ENCODE results near the gene CDH6. TPM values are rescaled to one million over a fixed set of nuclear protein-coding genes. Genes with fewer than 3 reads are reported as not detected.

CDH6 gene
- polyA plus RNA-seq, 1 of the 3 experiments (the other 2 are of a cell fraction), result 1.1 TPM

DNA sequence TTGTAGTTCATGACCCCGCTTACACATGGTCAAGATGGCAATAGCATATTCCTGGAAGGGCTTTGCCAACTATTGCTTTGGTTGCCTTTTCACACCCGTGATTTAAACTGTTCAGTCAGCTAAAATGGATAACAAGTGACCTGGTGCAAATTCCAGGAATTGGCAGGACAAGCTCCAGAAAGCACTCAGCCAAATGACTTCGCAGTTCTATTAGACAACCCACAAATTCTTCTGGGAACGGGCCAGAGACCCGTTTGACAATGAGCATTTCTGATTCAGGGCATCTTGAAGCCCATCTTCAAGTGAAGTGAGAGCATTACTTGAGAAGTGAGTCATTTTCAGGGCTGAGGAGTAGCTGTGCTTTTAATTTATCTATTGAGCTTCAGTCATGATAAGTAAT, 173.5 kb downstream of the CDH6 start (continued):
- TF ChIP-seq, protein P1, sequence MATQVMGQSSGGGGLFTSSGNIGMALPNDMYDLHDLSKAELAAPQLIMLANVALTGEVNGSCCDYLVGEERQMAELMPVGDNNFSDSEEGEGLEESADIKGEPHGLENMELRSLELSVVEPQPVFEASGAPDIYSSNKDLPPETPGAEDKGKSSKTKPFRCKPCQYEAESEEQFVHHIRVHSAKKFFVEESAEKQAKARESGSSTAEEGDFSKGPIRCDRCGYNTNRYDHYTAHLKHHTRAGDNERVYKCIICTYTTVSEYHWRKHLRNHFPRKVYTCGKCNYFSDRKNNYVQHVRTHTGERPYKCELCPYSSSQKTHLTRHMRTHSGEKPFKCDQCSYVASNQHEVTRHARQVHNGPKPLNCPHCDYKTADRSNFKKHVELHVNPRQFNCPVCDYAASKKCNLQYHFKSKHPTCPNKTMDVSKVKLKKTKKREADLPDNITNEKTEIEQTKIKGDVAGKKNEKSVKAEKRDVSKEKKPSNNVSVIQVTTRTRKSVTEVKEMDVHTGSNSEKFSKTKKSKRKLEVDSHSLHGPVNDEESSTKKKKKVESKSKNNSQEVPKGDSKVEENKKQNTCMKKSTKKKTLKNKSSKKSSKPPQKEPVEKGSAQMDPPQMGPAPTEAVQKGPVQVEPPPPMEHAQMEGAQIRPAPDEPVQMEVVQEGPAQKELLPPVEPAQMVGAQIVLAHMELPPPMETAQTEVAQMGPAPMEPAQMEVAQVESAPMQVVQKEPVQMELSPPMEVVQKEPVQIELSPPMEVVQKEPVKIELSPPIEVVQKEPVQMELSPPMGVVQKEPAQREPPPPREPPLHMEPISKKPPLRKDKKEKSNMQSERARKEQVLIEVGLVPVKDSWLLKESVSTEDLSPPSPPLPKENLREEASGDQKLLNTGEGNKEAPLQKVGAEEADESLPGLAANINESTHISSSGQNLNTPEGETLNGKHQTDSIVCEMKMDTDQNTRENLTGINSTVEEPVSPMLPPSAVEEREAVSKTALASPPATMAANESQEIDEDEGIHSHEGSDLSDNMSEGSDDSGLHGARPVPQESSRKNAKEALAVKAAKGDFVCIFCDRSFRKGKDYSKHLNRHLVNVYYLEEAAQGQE (IDR thresholded peaks at IDR 0.05; ENCODE audit: low read depth, low read length), result peak; percentile 18; the same call in 1 of the 2 replicates
- TF ChIP-seq RAD21 (IDR thresholded peaks at IDR 0.05; ENCODE audit: low read length) (no peak), RXRA (IDR thresholded peaks at IDR 0.05; ENCODE audit: borderline replicate concordance, low read depth) (peak; percentile 87), FOXM1 (IDR thresholded peaks at IDR 0.05; ENCODE audit: low read depth) (peak; percentile 23; the same call in 1 of the 2 replicates)

DNA sequence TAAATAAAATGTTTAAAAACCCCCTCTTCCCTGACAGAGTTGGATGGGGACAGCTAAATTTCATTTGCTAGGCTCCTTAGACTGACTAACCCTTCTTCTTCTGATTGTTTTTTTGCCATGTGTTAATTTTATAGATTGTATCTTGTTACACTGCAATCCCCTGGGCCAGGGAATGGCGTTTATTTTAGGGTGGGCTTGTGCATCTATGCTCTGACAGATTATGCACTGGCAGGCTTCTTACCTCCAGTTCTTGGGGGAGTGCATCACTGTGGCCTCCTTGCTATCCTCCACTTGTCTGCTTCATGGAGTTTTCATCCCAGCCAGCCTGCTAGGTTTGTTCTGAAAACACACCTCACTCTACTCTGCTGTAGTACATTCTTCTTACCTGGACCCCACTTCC, 178.6 kb downstream of the CDH6 start:
- no peaks in the 10 kb centered on the region for H3K9me2 ChIP-seq
- H4K20me1 ChIP-seq (ENCODE audit: insufficient read depth), result no peaks in the 10 kb centered on the region
- no peak overlapping the region for H3K9ac ChIP-seq
- DNase-seq, result no peak
- H3K4me2 ChIP-seq, result no peak overlapping the region
- TF ChIP-seq MEF2A (IDR thresholded peaks at IDR 0.05; ENCODE audit: borderline replicate concordance, low read depth), result no peak
- no peak for TF ChIP-seq NFIC (IDR thresholded peaks at IDR 0.05; ENCODE audit: borderline replicate concordance)
- TF ChIP-seq, protein P2, sequence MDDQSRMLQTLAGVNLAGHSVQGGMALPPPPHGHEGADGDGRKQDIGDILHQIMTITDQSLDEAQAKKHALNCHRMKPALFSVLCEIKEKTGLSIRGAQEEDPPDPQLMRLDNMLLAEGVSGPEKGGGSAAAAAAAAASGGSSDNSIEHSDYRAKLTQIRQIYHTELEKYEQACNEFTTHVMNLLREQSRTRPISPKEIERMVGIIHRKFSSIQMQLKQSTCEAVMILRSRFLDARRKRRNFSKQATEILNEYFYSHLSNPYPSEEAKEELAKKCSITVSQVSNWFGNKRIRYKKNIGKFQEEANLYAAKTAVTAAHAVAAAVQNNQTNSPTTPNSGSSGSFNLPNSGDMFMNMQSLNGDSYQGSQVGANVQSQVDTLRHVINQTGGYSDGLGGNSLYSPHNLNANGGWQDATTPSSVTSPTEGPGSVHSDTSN (IDR thresholded peaks at IDR 0.05), result no peak
- TF ChIP-seq RXRA (IDR thresholded peaks at IDR 0.05; ENCODE audit: borderline replicate concordance, low read depth), result no peak
- no peak for TF ChIP-seq GATA2 (CRISPR knock-in tag; IDR thresholded peaks at IDR 0.05)
- no peak for TF ChIP-seq RCOR1 (IDR thresholded peaks at IDR 0.05; ENCODE audit: low read length)
- TF ChIP-seq SIN3A (IDR thresholded peaks at IDR 0.05; ENCODE audit: borderline replicate concordance, low read depth, low read length), result no peak
- TF ChIP-seq, protein P3, sequence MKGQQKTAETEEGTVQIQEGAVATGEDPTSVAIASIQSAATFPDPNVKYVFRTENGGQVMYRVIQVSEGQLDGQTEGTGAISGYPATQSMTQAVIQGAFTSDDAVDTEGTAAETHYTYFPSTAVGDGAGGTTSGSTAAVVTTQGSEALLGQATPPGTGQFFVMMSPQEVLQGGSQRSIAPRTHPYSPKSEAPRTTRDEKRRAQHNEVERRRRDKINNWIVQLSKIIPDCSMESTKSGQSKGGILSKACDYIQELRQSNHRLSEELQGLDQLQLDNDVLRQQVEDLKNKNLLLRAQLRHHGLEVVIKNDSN (IDR thresholded peaks at IDR 0.05; ENCODE audit: borderline replicate concordance, low read depth), result no peak
- TF ChIP-seq NRF1 (IDR thresholded peaks at IDR 0.05; ENCODE audit: low read depth, low read length), result no peak
- TF ChIP-seq POLR2AphosphoS5 (IDR thresholded peaks at IDR 0.05; ENCODE audit: low read depth, low read length), result no peak
- TF ChIP-seq JUND (IDR thresholded peaks at IDR 0.05), result no peak
- TF ChIP-seq, protein P4, sequence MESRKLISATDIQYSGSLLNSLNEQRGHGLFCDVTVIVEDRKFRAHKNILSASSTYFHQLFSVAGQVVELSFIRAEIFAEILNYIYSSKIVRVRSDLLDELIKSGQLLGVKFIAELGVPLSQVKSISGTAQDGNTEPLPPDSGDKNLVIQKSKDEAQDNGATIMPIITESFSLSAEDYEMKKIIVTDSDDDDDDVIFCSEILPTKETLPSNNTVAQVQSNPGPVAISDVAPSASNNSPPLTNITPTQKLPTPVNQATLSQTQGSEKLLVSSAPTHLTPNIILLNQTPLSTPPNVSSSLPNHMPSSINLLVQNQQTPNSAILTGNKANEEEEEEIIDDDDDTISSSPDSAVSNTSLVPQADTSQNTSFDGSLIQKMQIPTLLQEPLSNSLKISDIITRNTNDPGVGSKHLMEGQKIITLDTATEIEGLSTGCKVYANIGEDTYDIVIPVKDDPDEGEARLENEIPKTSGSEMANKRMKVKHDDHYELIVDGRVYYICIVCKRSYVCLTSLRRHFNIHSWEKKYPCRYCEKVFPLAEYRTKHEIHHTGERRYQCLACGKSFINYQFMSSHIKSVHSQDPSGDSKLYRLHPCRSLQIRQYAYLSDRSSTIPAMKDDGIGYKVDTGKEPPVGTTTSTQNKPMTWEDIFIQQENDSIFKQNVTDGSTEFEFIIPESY (IDR thresholded peaks at IDR 0.05; ENCODE audit: borderline replicate concordance, low read depth), result no peak
- TF ChIP-seq FOXM1 (IDR thresholded peaks at IDR 0.05; ENCODE audit: low read depth), result no peak
- TF ChIP-seq RAD21 (IDR thresholded peaks at IDR 0.05; ENCODE audit: low read length), result no peak
- TF ChIP-seq, protein P5, sequence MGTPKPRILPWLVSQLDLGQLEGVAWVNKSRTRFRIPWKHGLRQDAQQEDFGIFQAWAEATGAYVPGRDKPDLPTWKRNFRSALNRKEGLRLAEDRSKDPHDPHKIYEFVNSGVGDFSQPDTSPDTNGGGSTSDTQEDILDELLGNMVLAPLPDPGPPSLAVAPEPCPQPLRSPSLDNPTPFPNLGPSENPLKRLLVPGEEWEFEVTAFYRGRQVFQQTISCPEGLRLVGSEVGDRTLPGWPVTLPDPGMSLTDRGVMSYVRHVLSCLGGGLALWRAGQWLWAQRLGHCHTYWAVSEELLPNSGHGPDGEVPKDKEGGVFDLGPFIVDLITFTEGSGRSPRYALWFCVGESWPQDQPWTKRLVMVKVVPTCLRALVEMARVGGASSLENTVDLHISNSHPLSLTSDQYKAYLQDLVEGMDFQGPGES (IDR thresholded peaks at IDR 0.05; ENCODE audit: low read depth, low read length), result no peak
- TF ChIP-seq FOXJ3 (CRISPR knock-in tag; IDR thresholded peaks at IDR 0.05), result no peak
- TF ChIP-seq, protein P6, sequence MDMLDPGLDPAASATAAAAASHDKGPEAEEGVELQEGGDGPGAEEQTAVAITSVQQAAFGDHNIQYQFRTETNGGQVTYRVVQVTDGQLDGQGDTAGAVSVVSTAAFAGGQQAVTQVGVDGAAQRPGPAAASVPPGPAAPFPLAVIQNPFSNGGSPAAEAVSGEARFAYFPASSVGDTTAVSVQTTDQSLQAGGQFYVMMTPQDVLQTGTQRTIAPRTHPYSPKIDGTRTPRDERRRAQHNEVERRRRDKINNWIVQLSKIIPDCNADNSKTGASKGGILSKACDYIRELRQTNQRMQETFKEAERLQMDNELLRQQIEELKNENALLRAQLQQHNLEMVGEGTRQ (IDR thresholded peaks at IDR 0.05; ENCODE audit: borderline replicate concordance, low read depth, low read length), result no peak
- TF ChIP-seq, protein P7, sequence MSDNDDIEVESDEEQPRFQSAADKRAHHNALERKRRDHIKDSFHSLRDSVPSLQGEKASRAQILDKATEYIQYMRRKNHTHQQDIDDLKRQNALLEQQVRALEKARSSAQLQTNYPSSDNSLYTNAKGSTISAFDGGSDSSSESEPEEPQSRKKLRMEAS (IDR thresholded peaks at IDR 0.05; ENCODE audit: low read depth), result no peak
- TF ChIP-seq TCF12 (IDR thresholded peaks at IDR 0.05), result no peak
- no peak for TF ChIP-seq TEAD4 (IDR thresholded peaks at IDR 0.05; ENCODE audit: borderline replicate concordance, insufficient read depth)
- H3K27ac ChIP-seq (ENCODE audit: low read depth in 2 of 2, low read length in 1 of 2), result no peak overlapping the region
- no peaks in the 10 kb centered on the region for H3F3A ChIP-seq (replicated peaks; ENCODE audit: insufficient read depth)
- ChIA-PET CTCF (no interaction called here), POLR2A (no interaction called here)
- no peaks in the 10 kb centered on the region for H3K27me3 ChIP-seq (ENCODE audit: insufficient read depth)
- no peaks in the 10 kb centered on the region for H3K36me3 ChIP-seq (replicated peaks in 1 of 2; ENCODE audit: control insufficient read depth in 1 of 2, insufficient read depth in 2 of 2, low read length in 1 of 2)
- no peak overlapping the region for H2AFZ ChIP-seq (ENCODE audit: low read depth)
- H3K9me3 ChIP-seq, result no peaks in the 10 kb centered on the region
- WGBS (ENCODE audit: low lambda C conversion rate), result 54% methylated on average over 1 of the region's 1 CpG
- peaks cover 0 to 8% of the 10 kb centered on the region in 2 experiments; a peak in 1 of 4 replicates for H3K4me1 ChIP-seq (ENCODE audit: control insufficient read depth in 1 of 2, insufficient read depth in 2 of 2, low read depth in 1 of 2, low read length in 1 of 2)
- H3K79me2 ChIP-seq (ENCODE audit: insufficient read depth), result no peaks in the 10 kb centered on the region
- H3K4me3 ChIP-seq (ENCODE audit: low read depth in 2 of 2, low read length in 1 of 2), result no peak overlapping the region
